Vagina (tissue), 2 donors: ENCODE measurements around the gene NFIA. TPM values are rescaled to one million over a fixed set of nuclear protein-coding genes. Genes with fewer than 3 reads are reported as not detected.

Experiments used
- DNase-seq, 2 donors: peaks; one replicate each; pipeline ENCODE4 v3.0.0-alpha.2; 2017; ENCODE audit errors: extremely low spot score in 2 of 2
- H3K27ac ChIP-seq: fragments of 200-600 bp; sonication (generic); one replicate; pipeline ENCODE4 v1.5.1; 2019
- H3K27me3 ChIP-seq: fragments of 200-600 bp; sonication (generic); one replicate; pipeline ENCODE4 v1.5.1; 2019
- H3K36me3 ChIP-seq, 2 donors: fragments of 200-600 bp; sonication (generic); one replicate each; pipeline ENCODE4 v1.5.1; 2017 to 2019
- H3K4me1 ChIP-seq: fragments of 200-600 bp; sonication (generic); one replicate; pipeline ENCODE4 v1.5.1; 2019
- H3K4me3 ChIP-seq, 2 donors: fragments of 200-600 bp; sonication (generic); 1 replicate in 1 of 2; 2 replicates in 1 of 2; pipeline ENCODE4 v1.5.1; 2016 to 2019
- H3K9me3 ChIP-seq: fragments of 200-600 bp; sonication (generic); one replicate; pipeline ENCODE4 v1.5.1; 2019
- POLR2A ChIP-seq, 2 donors: fragments of 450-650 bp; IDR thresholded peaks; one replicate each; pipeline ENCODE4 v1.6.1; 2017; ENCODE audit warnings: antibody characterized with exemption in 2 of 2, mild to moderate bottlenecking in 2 of 2, moderate library complexity in 2 of 2
- POLR2AphosphoS5 ChIP-seq, 2 donors: sonication (generic); formaldehyde crosslinking; IDR thresholded peaks; one replicate each; pipeline ENCODE4 v1.9.0; 2017; ENCODE audit warnings: antibody characterized with exemption in 2 of 2, mild to moderate bottlenecking in 2 of 2, low read depth in 1 of 2; ENCODE audit not compliant: insufficient read depth in 1 of 2
- intact Hi-C: fragments of 100-400 bp; cut with DNase I; formaldehyde crosslinking; loops from one replicate; pipeline ENCODE4 v1.15.1; 2023
- total RNA-seq: library from RNA; depleted of rRNA; stranded (reverse); fragments of >200 nt; gene quantifications from one replicate; pipeline ENCODE4 v1.2.3, GENCODE V29; 2016
- TF ChIP-seq, protein P1 (sequence below), 3 experiments: fragments of 450-650 bp in 2 of 3; fragments of 200-600 bp in 1 of 3; sonication (generic) in 1 of 3; IDR thresholded peaks; one replicate each; pipeline ENCODE4 v1.5.1; 2017 to 2019; ENCODE audit warnings: antibody characterized with exemption in 3 of 3, mild to moderate bottlenecking in 2 of 3, moderate library complexity in 2 of 3

NFIA gene
- total RNA-seq, 1 donor from 2014 or later: 59.2 TPM

DNA sequence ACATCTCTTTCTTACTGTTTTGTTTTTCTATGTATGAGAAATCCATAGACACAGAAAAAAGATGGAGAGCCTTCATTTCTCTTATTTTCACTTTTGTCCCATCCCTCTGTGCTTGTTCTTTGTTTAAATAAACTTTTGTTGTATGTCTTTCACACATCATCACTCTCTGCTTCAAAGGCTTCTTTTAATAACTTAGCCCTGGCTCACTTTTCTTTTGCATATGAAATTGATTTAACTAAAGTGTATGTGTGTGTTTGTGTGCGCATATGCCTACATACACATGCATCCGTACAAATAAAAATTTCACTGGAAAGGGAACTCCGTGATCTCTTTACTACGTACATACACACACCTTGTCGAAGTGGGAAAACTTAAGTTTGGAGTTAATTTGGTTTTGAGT is 168.6 kb downstream of the NFIA start:
- no peak overlapping the region for H3K27ac ChIP-seq
- H3K9me3 ChIP-seq: no peaks in the 10 kb centered on the region
- TF ChIP-seq, protein P1, sequence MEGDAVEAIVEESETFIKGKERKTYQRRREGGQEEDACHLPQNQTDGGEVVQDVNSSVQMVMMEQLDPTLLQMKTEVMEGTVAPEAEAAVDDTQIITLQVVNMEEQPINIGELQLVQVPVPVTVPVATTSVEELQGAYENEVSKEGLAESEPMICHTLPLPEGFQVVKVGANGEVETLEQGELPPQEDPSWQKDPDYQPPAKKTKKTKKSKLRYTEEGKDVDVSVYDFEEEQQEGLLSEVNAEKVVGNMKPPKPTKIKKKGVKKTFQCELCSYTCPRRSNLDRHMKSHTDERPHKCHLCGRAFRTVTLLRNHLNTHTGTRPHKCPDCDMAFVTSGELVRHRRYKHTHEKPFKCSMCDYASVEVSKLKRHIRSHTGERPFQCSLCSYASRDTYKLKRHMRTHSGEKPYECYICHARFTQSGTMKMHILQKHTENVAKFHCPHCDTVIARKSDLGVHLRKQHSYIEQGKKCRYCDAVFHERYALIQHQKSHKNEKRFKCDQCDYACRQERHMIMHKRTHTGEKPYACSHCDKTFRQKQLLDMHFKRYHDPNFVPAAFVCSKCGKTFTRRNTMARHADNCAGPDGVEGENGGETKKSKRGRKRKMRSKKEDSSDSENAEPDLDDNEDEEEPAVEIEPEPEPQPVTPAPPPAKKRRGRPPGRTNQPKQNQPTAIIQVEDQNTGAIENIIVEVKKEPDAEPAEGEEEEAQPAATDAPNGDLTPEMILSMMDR (IDR thresholded peaks at IDR 0.05): no peak
- TF ChIP-seq POLR2A (IDR thresholded peaks at IDR 0.05) (no peak), POLR2AphosphoS5 (IDR thresholded peaks at IDR 0.05; ENCODE audit: insufficient read depth in 1 of 2, low read depth in 1 of 2) (no peak)
- no peaks in the 10 kb centered on the region for H3K36me3 ChIP-seq
- H3K4me1 ChIP-seq: peaks cover 38% of the 10 kb centered on the region
- H3K4me3 ChIP-seq: no peak overlapping the region
- intact Hi-C loops: no loop called here
- no peak for DNase-seq
- no peaks in the 10 kb centered on the region for H3K27me3 ChIP-seq

DNA sequence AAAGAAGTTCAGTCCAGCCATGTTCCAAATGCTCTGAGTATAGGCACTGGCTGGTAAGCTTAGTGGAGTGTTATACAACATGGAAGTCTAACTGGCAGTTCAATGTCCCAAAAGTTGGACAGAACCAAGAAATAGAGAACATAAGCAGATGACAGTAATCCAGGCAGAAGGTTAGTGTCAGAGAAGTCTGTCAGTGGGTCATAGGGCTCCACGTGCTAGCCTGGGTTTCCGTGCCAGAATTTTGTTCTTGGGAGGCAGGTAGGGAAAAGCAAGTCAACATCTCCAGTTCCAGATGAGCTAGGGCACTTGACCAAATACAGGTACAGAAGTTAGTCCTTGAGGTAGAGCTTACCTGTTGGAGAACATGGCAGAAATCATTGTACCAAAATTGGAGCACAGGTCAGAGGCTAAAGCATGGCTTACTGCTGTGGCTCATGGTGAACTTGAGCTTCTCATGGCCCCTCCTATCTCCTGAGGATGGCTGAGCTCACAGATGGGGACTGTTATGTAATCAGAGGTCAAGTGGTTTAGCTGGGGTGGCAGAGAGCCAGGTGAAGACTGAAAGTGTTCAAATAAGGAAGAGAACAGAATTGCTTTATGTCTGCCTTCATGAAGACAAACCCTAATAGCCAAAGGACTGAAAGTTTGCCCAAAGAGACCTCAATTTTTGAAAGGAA is 170.8 kb downstream of the NFIA start:
- H3K36me3 ChIP-seq: no peaks in the 10 kb centered on the region
- intact Hi-C loops: no loop called here
- H3K9me3 ChIP-seq: no peaks in the 10 kb centered on the region
- TF ChIP-seq POLR2AphosphoS5 (IDR thresholded peaks at IDR 0.05; ENCODE audit: insufficient read depth in 1 of 2, low read depth in 1 of 2): peak in 1 of 2 donors; percentile 52
- TF ChIP-seq, protein P1 (IDR thresholded peaks at IDR 0.05): no peak
- no peak overlapping the region for H3K27ac ChIP-seq
- no peaks in the 10 kb centered on the region for H3K27me3 ChIP-seq
- peaks cover 34% of the 10 kb centered on the region for H3K4me1 ChIP-seq
- H3K4me3 ChIP-seq: no peak overlapping the region
- no peak for DNase-seq

DNA sequence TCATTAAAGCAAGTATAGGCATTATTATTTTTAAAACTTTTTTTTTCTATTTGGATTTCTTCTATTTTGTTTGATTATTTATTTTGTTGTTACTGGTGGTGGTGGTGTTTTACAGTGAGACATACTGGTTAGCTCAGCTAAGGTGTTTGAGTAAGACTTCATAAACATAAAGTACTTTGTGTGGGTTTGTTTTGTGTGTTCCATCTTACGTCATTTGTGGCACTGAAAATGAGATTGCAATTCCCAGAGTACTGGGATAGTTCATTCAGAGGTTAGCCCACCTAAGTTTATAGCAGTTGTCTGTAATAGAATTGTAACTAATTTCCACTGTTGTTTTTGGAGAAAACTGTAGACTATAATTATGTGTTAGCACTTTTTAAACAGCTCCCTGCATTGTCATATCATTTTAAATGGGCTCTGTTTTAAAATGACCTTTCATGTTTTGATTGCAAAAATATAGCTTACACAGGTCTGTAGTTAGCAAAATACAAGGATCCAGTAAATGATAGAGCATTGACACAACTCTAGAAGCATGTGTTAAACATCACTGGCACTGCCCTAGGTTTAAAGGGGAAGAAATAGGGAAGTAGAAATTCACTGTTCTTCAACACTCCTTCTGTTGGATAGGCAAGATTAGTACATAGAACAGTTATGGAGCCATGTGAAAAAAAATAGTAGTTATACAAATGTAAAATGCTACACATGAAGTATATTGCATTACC is 171.7 kb downstream of the NFIA start:
- intact Hi-C loops: no loop called here
- H3K4me3 ChIP-seq: peak overlapping the region in 1 of 2 donors; percentile 39

DNA sequence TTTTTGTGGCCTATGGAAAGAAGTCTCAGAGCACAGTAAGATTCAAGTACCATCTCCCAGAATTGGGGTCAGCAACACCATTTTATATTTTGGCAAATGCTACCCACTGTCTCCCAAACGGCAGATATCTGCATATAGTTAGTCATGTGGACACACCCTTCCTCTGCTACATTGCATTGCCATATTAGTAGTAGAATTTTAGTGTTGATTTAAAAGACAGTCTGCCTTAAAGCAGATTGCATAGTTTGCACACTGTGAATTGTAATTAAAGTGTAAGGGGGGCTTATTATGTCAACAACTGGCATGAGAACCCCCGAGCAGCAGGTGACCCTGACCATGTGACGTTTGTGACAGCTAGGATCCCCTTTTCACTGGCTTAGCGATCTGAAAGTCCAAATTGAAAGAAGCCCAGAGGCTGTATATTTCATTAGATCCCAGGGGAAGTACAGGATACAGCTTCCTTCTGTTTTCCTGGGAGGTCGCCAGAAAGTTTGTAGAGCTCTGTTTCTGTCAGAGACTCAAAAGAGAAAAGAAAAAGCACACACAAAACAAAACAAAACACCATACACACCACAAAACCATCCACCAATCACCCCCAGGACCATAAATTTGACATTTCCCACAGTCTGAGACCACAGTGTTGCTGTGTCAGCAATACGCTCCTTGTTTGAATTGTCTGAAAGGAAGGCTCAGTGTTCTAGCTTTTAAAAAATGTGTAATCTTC is 172.4 kb downstream of the NFIA start:
- no peak for DNase-seq
- H3K27ac ChIP-seq: peak overlapping the region; percentile 67
- peak overlapping the region; percentile 28 to 39 for H3K4me3 ChIP-seq
- peaks cover 34% of the 10 kb centered on the region for H3K4me1 ChIP-seq
- no peaks in the 10 kb centered on the region for H3K9me3 ChIP-seq
- TF ChIP-seq POLR2A (IDR thresholded peaks at IDR 0.05): no peak
- no peak for TF ChIP-seq POLR2AphosphoS5 (IDR thresholded peaks at IDR 0.05; ENCODE audit: insufficient read depth in 1 of 2, low read depth in 1 of 2)
- TF ChIP-seq, protein P1 (IDR thresholded peaks at IDR 0.05): no peak
- intact Hi-C loops: no loop called here
- H3K27me3 ChIP-seq: no peaks in the 10 kb centered on the region
- no peaks in the 10 kb centered on the region for H3K36me3 ChIP-seq

More for the DNA sequence above, 171.7 kb downstream of the NFIA start:
- TF ChIP-seq POLR2A (IDR thresholded peaks at IDR 0.05): no peak
- TF ChIP-seq POLR2AphosphoS5 (IDR thresholded peaks at IDR 0.05; ENCODE audit: insufficient read depth in 1 of 2, low read depth in 1 of 2): no peak
- TF ChIP-seq, protein P1 (IDR thresholded peaks at IDR 0.05): no peak
- H3K27me3 ChIP-seq: no peaks in the 10 kb centered on the region
- H3K36me3 ChIP-seq: no peaks in the 10 kb centered on the region
- H3K4me1 ChIP-seq: peaks cover 34% of the 10 kb centered on the region
- H3K9me3 ChIP-seq: no peaks in the 10 kb centered on the region
- peak overlapping the region; percentile 67 for H3K27ac ChIP-seq
- DNase-seq: no peak
